ENCODE results near the gene HS3ST3A1.

Gene HS3ST3A1

DNA sequence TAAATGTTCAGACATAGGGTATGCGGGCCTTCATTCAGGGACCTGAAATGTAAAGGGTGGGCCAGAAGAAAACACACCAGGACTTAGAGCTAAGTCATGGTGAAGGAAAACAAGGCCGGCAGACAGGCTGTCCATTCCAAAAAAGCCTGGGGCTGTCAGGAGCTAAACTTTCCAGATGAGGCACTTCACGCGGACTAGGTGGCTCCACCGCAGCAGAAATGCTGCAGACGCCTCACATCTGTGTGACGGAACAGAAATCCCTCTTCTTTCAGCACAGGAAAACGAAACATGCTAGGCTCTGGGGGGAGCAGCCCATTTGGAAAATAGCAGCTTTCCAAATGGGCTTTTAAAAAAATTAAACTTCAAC is 88.7 kb downstream of the HS3ST3A1 start:
- no peak overlapping the region for H3K18ac ChIP-seq (ENCODE audit: low read depth in 1 of 2, low read length in 2 of 2)

GRCh38 chr17:13510062-13510461 is 91.7 kb downstream of the HS3ST3A1 start:
- Histone ChIP-seq H3K4me3 (ENCODE audit: insufficient read depth in 1 of 2, low read depth in 1 of 2, low read length in 2 of 2) (peak overlapping the region in 1 of 2 experiments; percentile 63), H3K14ac (ENCODE audit: low read length in 2 of 2) (no peak overlapping the region), H3K4ac (ENCODE audit: low read depth in 1 of 2, low read length in 2 of 2) (no peak overlapping the region), H3K27me3 (ENCODE audit: control insufficient read depth in 1 of 2, insufficient read depth in 1 of 2, low read length in 2 of 2) (no peaks in the 10 kb centered on the region), H4K91ac (ENCODE audit: low read length) (no peak overlapping the region), H2AK5ac (ENCODE audit: low read length, severe bottlenecking) (no peak overlapping the region), H4K8ac (ENCODE audit: low read length) (no peak overlapping the region), H2BK12ac (ENCODE audit: low read length in 2 of 2) (no peak overlapping the region), H3K9me3 (ENCODE audit: control insufficient read depth, low read length) (no peaks in the 10 kb centered on the region), H3K79me1 (replicated peaks; ENCODE audit: low read length, poor library complexity, severe bottlenecking) (no peaks in the 10 kb centered on the region), H3K4me2 (ENCODE audit: low read length, poor library complexity, severe bottlenecking) (no peak overlapping the region), H3K9ac (ENCODE audit: low read length) (peak overlapping the region; percentile 72), H2BK15ac (ENCODE audit: low read depth, poor library complexity, severe bottlenecking) (no peak overlapping the region), H3K4me1 (ENCODE audit: control insufficient read depth, insufficient read depth, low read depth, low read length) (no peaks in the 10 kb centered on the region), H3K23ac (ENCODE audit: low read length in 2 of 2) (no peak overlapping the region), H3K18ac (ENCODE audit: low read depth in 1 of 2, low read length in 2 of 2) (no peak overlapping the region), H2BK120ac (ENCODE audit: low read depth, low read length) (no peak overlapping the region), H3K36me3 (ENCODE audit: control insufficient read depth in 1 of 2, insufficient read depth in 2 of 2, low read depth in 1 of 2, low read length in 2 of 2) (no peaks in the 10 kb centered on the region), H2BK5ac (ENCODE audit: low read depth, low read length, poor library complexity, severe bottlenecking) (no peak overlapping the region), H3K27ac (ENCODE audit: low read length, poor library complexity, severe bottlenecking) (no peak overlapping the region), H2AFZ (ENCODE audit: low read depth, low read length) (no peak overlapping the region)
- WGBS, result 60% methylated on average over 6 of the region's 6 CpGs
- no peak for DNase-seq

More for the DNA sequence above, 88.7 kb downstream of the HS3ST3A1 start:
- no peaks in the 10 kb centered on the region for H3K9me3 ChIP-seq (ENCODE audit: control insufficient read depth, low read length)
- H2AFZ ChIP-seq (ENCODE audit: low read depth, low read length), result no peak overlapping the region
- no peak overlapping the region for H4K8ac ChIP-seq (ENCODE audit: low read length)
- H3K23ac ChIP-seq (ENCODE audit: low read length in 2 of 2), result no peak overlapping the region
- no peak overlapping the region for H3K4me2 ChIP-seq (ENCODE audit: low read length, poor library complexity, severe bottlenecking)
- 31% methylated on average over 8 of the region's 8 CpGs for WGBS
- no peak overlapping the region for H2AK5ac ChIP-seq (ENCODE audit: low read length, severe bottlenecking)
- no peak overlapping the region for H3K27ac ChIP-seq (ENCODE audit: low read length, poor library complexity, severe bottlenecking)
- no peak overlapping the region for H4K91ac ChIP-seq (ENCODE audit: low read length)
- H2BK15ac ChIP-seq (ENCODE audit: low read depth, poor library complexity, severe bottlenecking), result peak overlapping the region; percentile 7
- H3K27me3 ChIP-seq (ENCODE audit: control insufficient read depth in 1 of 2, insufficient read depth in 1 of 2, low read length in 2 of 2), result no peaks in the 10 kb centered on the region
- H2BK5ac ChIP-seq (ENCODE audit: low read depth, low read length, poor library complexity, severe bottlenecking), result no peak overlapping the region
- peak overlapping the region in 1 of 2 experiments; percentile 57 for H3K4me3 ChIP-seq (ENCODE audit: insufficient read depth in 1 of 2, low read depth in 1 of 2, low read length in 2 of 2)
- H3K4me1 ChIP-seq (ENCODE audit: control insufficient read depth, insufficient read depth, low read depth, low read length), result no peaks in the 10 kb centered on the region
- H2BK120ac ChIP-seq (ENCODE audit: low read depth, low read length), result no peak overlapping the region
- H3K9ac ChIP-seq (ENCODE audit: low read length), result peak overlapping the region; percentile 92
- no peak overlapping the region for H3K4ac ChIP-seq (ENCODE audit: low read depth in 1 of 2, low read length in 2 of 2)
- no peak overlapping the region for H2BK12ac ChIP-seq (ENCODE audit: low read length in 2 of 2)
- no peaks in the 10 kb centered on the region for H3K79me1 ChIP-seq (replicated peaks; ENCODE audit: low read length, poor library complexity, severe bottlenecking)
- no peaks in the 10 kb centered on the region for H3K36me3 ChIP-seq (ENCODE audit: control insufficient read depth in 1 of 2, insufficient read depth in 2 of 2, low read depth in 1 of 2, low read length in 2 of 2)
- no peak overlapping the region for H3K14ac ChIP-seq (ENCODE audit: low read length in 2 of 2)
- peak; percentile 17 for DNase-seq

DNA sequence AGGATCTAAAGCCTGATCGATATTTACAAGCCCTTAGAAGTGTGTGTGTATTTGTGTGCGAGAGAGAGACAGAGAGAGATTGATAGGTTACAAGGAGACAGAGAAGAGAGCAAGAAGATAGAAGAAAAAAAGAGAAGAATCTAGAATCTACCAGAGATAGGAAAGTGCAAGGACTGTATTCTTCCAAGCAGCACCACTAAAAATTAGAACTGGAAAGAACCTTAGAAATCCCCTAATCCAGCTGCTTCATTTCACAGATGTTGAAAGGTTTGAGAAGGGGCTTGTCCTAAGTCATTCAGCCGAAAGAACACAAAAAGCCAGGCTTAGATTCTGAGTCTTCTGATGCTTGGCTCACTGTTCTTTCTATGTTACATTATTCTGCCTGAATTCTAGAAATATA is 92.2 kb downstream of the HS3ST3A1 start:
- Histone ChIP-seq H4K91ac (ENCODE audit: low read length) (no peak overlapping the region), H3K4me3 (ENCODE audit: insufficient read depth in 1 of 2, low read depth in 1 of 2, low read length in 2 of 2) (peak overlapping the region in 1 of 2 experiments; percentile 63), H3K4me2 (ENCODE audit: low read length, poor library complexity, severe bottlenecking) (no peak overlapping the region), H3K4ac (ENCODE audit: low read depth in 1 of 2, low read length in 2 of 2) (no peak overlapping the region), H3K4me1 (ENCODE audit: control insufficient read depth, insufficient read depth, low read depth, low read length) (no peaks in the 10 kb centered on the region), H3K79me1 (replicated peaks; ENCODE audit: low read length, poor library complexity, severe bottlenecking) (no peaks in the 10 kb centered on the region), H3K23ac (ENCODE audit: low read length in 2 of 2) (no peak overlapping the region), H3K36me3 (ENCODE audit: control insufficient read depth in 1 of 2, insufficient read depth in 2 of 2, low read depth in 1 of 2, low read length in 2 of 2) (no peaks in the 10 kb centered on the region), H4K8ac (ENCODE audit: low read length) (no peak overlapping the region), H2AK5ac (ENCODE audit: low read length, severe bottlenecking) (no peak overlapping the region), H3K18ac (ENCODE audit: low read depth in 1 of 2, low read length in 2 of 2) (no peak overlapping the region), H2BK12ac (ENCODE audit: low read length in 2 of 2) (no peak overlapping the region), H3K14ac (ENCODE audit: low read length in 2 of 2) (no peak overlapping the region), H2BK5ac (ENCODE audit: low read depth, low read length, poor library complexity, severe bottlenecking) (no peak overlapping the region), H3K27ac (ENCODE audit: low read length, poor library complexity, severe bottlenecking) (no peak overlapping the region), H3K9me3 (ENCODE audit: control insufficient read depth, low read length) (no peaks in the 10 kb centered on the region), H3K9ac (ENCODE audit: low read length) (peak overlapping the region; percentile 72), H2AFZ (ENCODE audit: low read depth, low read length) (no peak overlapping the region), H2BK120ac (ENCODE audit: low read depth, low read length) (no peak overlapping the region), H3K27me3 (ENCODE audit: control insufficient read depth in 1 of 2, insufficient read depth in 1 of 2, low read length in 2 of 2) (no peaks in the 10 kb centered on the region), H2BK15ac (ENCODE audit: low read depth, poor library complexity, severe bottlenecking) (no peak overlapping the region)
- no peak for DNase-seq
- 74% methylated on average over 3 of the region's 3 CpGs for WGBS

DNA sequence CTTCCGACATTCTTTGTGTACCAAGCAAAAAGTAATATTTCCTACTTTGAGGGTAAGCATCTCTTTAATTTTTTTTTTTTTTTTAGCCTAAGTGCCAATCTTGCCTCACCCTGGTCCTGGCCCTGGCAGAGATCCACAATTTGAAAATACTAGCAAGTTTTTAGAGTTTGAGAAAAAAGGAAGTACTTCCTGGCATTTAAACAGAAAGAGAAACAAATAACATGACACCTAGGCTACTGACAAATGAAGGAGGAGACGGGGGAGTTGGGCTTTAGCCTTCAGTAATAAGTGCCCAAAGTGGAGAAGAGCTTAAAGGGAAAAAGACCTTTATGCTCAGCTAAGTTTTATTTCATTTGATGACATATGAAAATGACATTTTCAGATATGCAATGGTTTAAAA is 92.8 kb downstream of the HS3ST3A1 start:
- no CpG with 5 or more reads among the region's 2 CpGs for WGBS
- Histone ChIP-seq H3K23ac (ENCODE audit: low read length in 2 of 2) (no peak overlapping the region), H3K4ac (ENCODE audit: low read depth in 1 of 2, low read length in 2 of 2) (no peak overlapping the region), H3K27ac (ENCODE audit: low read length, poor library complexity, severe bottlenecking) (no peak overlapping the region), H3K9ac (ENCODE audit: low read length) (peak overlapping the region; percentile 72), H3K9me3 (ENCODE audit: control insufficient read depth, low read length) (no peaks in the 10 kb centered on the region), H3K4me1 (ENCODE audit: control insufficient read depth, insufficient read depth, low read depth, low read length) (no peaks in the 10 kb centered on the region), H2AFZ (ENCODE audit: low read depth, low read length) (no peak overlapping the region), H2BK12ac (ENCODE audit: low read length in 2 of 2) (no peak overlapping the region), H3K18ac (ENCODE audit: low read depth in 1 of 2, low read length in 2 of 2) (no peak overlapping the region), H3K14ac (ENCODE audit: low read length in 2 of 2) (no peak overlapping the region), H4K91ac (ENCODE audit: low read length) (no peak overlapping the region), H3K36me3 (ENCODE audit: control insufficient read depth in 1 of 2, insufficient read depth in 2 of 2, low read depth in 1 of 2, low read length in 2 of 2) (no peaks in the 10 kb centered on the region), H3K4me2 (ENCODE audit: low read length, poor library complexity, severe bottlenecking) (no peak overlapping the region), H3K27me3 (ENCODE audit: control insufficient read depth in 1 of 2, insufficient read depth in 1 of 2, low read length in 2 of 2) (no peaks in the 10 kb centered on the region), H2AK5ac (ENCODE audit: low read length, severe bottlenecking) (no peak overlapping the region), H3K4me3 (ENCODE audit: insufficient read depth in 1 of 2, low read depth in 1 of 2, low read length in 2 of 2) (no peak overlapping the region), H3K79me1 (replicated peaks; ENCODE audit: low read length, poor library complexity, severe bottlenecking) (no peaks in the 10 kb centered on the region), H2BK5ac (ENCODE audit: low read depth, low read length, poor library complexity, severe bottlenecking) (no peak overlapping the region), H2BK120ac (ENCODE audit: low read depth, low read length) (no peak overlapping the region), H4K8ac (ENCODE audit: low read length) (no peak overlapping the region), H2BK15ac (ENCODE audit: low read depth, poor library complexity, severe bottlenecking) (no peak overlapping the region)
- no peak for DNase-seq
